Activated CD4-positive, alpha-beta T cell treated with anti-CD3 and anti-CD28 coated beads for 36 hours (primary cell): ENCODE results near the gene CDS1. TPM values are rescaled to one million over a fixed set of nuclear protein-coding genes. Genes with fewer than 3 reads are reported as not detected.

Experiments
- ATAC-seq: fragments of 200-7000 bp; cut with Tn5 transposase; one replicate; pipeline ENCODE4 v1.10.0; 2021; ENCODE audit warnings: mild to moderate bottlenecking, moderate library complexity
- CTCF ChIA-PET: fragments of 350-600 bp; sonication (Branson Sonifier 250); formaldehyde crosslinking; loops from one replicate; lab custom pipeline; 2021; ENCODE audit warnings: antibody characterized with exemption; lab: Charles Lee
- POLR2A ChIA-PET: fragments of 350-600 bp; sonication (Branson Sonifier 250); formaldehyde crosslinking; loops from one replicate; lab custom pipeline; 2021; ENCODE audit warnings: antibody characterized with exemption, inconsistent platforms; lab: Charles Lee
- DNase-seq: peaks from one replicate; pipeline ENCODE4 v3.0.0-alpha.2; 2020
- H3K27ac Mint-ChIP-seq: one replicate; pipeline ENCODE4 v1.8.0; 2021; ENCODE audit warnings: mixed read lengths
- H3K27me3 Mint-ChIP-seq: one replicate; pipeline ENCODE4 v1.8.0; 2021; ENCODE audit warnings: mixed read lengths
- H3K36me3 Mint-ChIP-seq: one replicate; pipeline ENCODE4 v1.8.0; 2021; ENCODE audit warnings: low read depth, mixed read lengths
- H3K4me1 Mint-ChIP-seq: one replicate; pipeline ENCODE4 v1.8.0; 2021; ENCODE audit warnings: mixed read lengths
- H3K4me3 Mint-ChIP-seq: one replicate; pipeline ENCODE4 v1.8.0; 2021; ENCODE audit warnings: mild to moderate bottlenecking, moderate library complexity, mixed read lengths
- H3K9me3 Mint-ChIP-seq: one replicate; pipeline ENCODE4 v1.8.0; 2021; ENCODE audit warnings: low read depth, mixed read lengths
- intact Hi-C, 2 experiments: fragments of 100-400 bp; cut with DNase I in 1 of 2; cut with micrococcal nuclease in 1 of 2; formaldehyde crosslinking; loops; one replicate each; pipeline versions ENCODE4 v1.14.2 to v1.15.1; 2022 to 2024; cut with DNase I, micrococcal nuclease
- total RNA-seq, 2 experiments: library from RNA; stranded (reverse); gene quantifications; one replicate each; pipeline ENCODE4 v1.2.3, GENCODE V29; 2021

The CDS1 gene
- total RNA-seq, 2 experiments from 2014 or later, result 0.12 to 0.21 TPM

GRCh38 chr4:84690481-84690880, 107.6 kb downstream of the CDS1 start:
- DNase-seq, result no peak
- Mint-ChIP-seq H3K27ac (no peak overlapping the region), H3K36me3 (no peaks in the 10 kb centered on the region), H3K4me1 (peaks cover 5% of the 10 kb centered on the region), H3K4me3 (no peak overlapping the region), H3K9me3 (no peaks in the 10 kb centered on the region), H3K27me3 (no peaks in the 10 kb centered on the region)
- ATAC-seq, result no peak
- ChIA-PET CTCF (no interaction called here), POLR2A (no interaction called here)
- intact Hi-C loops, result no loop called here

GRCh38 chr4:84691170-84691691, 108.3 kb downstream of the CDS1 start:
- Mint-ChIP-seq H3K4me1 (peaks cover 5% of the 10 kb centered on the region), H3K36me3 (no peaks in the 10 kb centered on the region), H3K27ac (no peak overlapping the region), H3K9me3 (no peaks in the 10 kb centered on the region), H3K4me3 (no peak overlapping the region), H3K27me3 (no peaks in the 10 kb centered on the region)
- intact Hi-C loops, result no loop called here
- ChIA-PET POLR2A (no interaction called here), CTCF (no interaction called here)
- ATAC-seq (peak; percentile 66), DNase-seq (no peak)

- H3K27ac Mint-ChIP-seq, result no peak overlapping the region
- no peak for DNase-seq
- ChIA-PET POLR2A (no interaction called here), CTCF (no interaction called here)
- no peaks in the 10 kb centered on the region for H3K27me3 Mint-ChIP-seq
- ATAC-seq, result no peak
- H3K4me1 Mint-ChIP-seq, result peaks cover 5% of the 10 kb centered on the region
- intact Hi-C loops, result no loop called here
- no peaks in the 10 kb centered on the region for H3K36me3 Mint-ChIP-seq
- H3K9me3 Mint-ChIP-seq, result no peaks in the 10 kb centered on the region
- H3K4me3 Mint-ChIP-seq, result no peak overlapping the region
Observed at GRCh38 chr4:84691800-84692199, 108.9 kb downstream of the CDS1 start.

- no peak overlapping the region for H3K4me3 Mint-ChIP-seq
- intact Hi-C loops, result no loop called here
- POLR2A ChIA-PET, result no interaction called here
- no peaks in the 10 kb centered on the region for H3K9me3 Mint-ChIP-seq
- H3K36me3 Mint-ChIP-seq, result no peaks in the 10 kb centered on the region
- CTCF ChIA-PET, result no interaction called here
- H3K4me1 Mint-ChIP-seq, result no peaks in the 10 kb centered on the region
- H3K27ac Mint-ChIP-seq, result no peak overlapping the region
- H3K27me3 Mint-ChIP-seq, result no peaks in the 10 kb centered on the region
- ATAC-seq, result no peak
- no peak for DNase-seq
Observed at GRCh38 chr4:84697159-84697558, 114.2 kb downstream of the CDS1 start.

GRCh38 chr4:84697615-84698201, 114.8 kb downstream of the CDS1 start:
- H3K4me1 Mint-ChIP-seq, result no peaks in the 10 kb centered on the region
- no peaks in the 10 kb centered on the region for H3K36me3 Mint-ChIP-seq
- no peaks in the 10 kb centered on the region for H3K9me3 Mint-ChIP-seq
- CTCF ChIA-PET, result no interaction called here
- intact Hi-C loops, result no loop called here
- no peak overlapping the region for H3K4me3 Mint-ChIP-seq
- H3K27me3 Mint-ChIP-seq, result no peaks in the 10 kb centered on the region
- DNase-seq (no peak), ATAC-seq (no peak)
- POLR2A ChIA-PET, result no interaction called here
- no peak overlapping the region for H3K27ac Mint-ChIP-seq

GRCh38 chr4:84699001-84699671, 116.2 kb downstream of the CDS1 start:
- Mint-ChIP-seq H3K9me3 (no peaks in the 10 kb centered on the region), H3K4me3 (no peak overlapping the region), H3K36me3 (no peaks in the 10 kb centered on the region), H3K27ac (no peak overlapping the region), H3K4me1 (no peaks in the 10 kb centered on the region), H3K27me3 (peaks cover 3% of the 10 kb centered on the region)
- DNase-seq, result no peak
- ChIA-PET POLR2A (no interaction called here), CTCF (no interaction called here)
- ATAC-seq, result peak; percentile 36
- intact Hi-C loops, result no loop called here

Other genes with a start within 250 kb of the CDS1 start
- not detected for gene NKX6-1, start 83.8 kb upstream of the CDS1 start, total RNA-seq